Mesenchymal stem cell (in vitro differentiated cells and primary cell): ENCODE measurements around the gene IFT27.
"Not testable (repeated sequence)": the region's sequence is repeated elsewhere in the genome, so short reads cannot be mapped to it uniquely, and the experiment has no call there.

ENCODE experiments used
- DNase-seq: peaks from one replicate; pipeline ENCODE4 v3.0.0-alpha.2; 2013
- H2AFZ ChIP-seq: one replicate; pipeline ENCODE4 v1.6.1; 2013; ENCODE audit warnings: low read depth, mild to moderate bottlenecking, control low read depth, inconsistent platforms, low read length, moderate library complexity
- H2AK5ac ChIP-seq: 2 replicates; pipeline ENCODE4 v1.6.1; 2013; ENCODE audit warnings: low read length, moderate library complexity, mild to moderate bottlenecking, inconsistent platforms; ENCODE audit not compliant: severe bottlenecking
- H2BK120ac ChIP-seq: one replicate; pipeline ENCODE4 v1.6.1; 2013; ENCODE audit warnings: low read depth, mild to moderate bottlenecking, inconsistent platforms, low read length, moderate library complexity
- H2BK12ac ChIP-seq, 2 experiments: one replicate each; pipeline ENCODE4 v1.6.1; 2013; ENCODE audit warnings: inconsistent platforms in 2 of 2, low read length in 2 of 2, mild to moderate bottlenecking in 2 of 2, moderate library complexity in 2 of 2, control low read depth in 1 of 2
- H2BK15ac ChIP-seq: one replicate; pipeline ENCODE4 v1.6.1; 2013; ENCODE audit warnings: mild to moderate bottlenecking, low read depth, inconsistent platforms; ENCODE audit not compliant: poor library complexity, severe bottlenecking
- H2BK5ac ChIP-seq: 2 replicates; pipeline ENCODE4 v1.6.1; 2013; ENCODE audit warnings: low read depth, mild to moderate bottlenecking, low read length, control low read depth, inconsistent platforms; ENCODE audit not compliant: poor library complexity, severe bottlenecking
- H3K14ac ChIP-seq, 2 experiments: one replicate each; pipeline ENCODE4 v1.6.1; 2013; ENCODE audit warnings: inconsistent platforms in 2 of 2, low read length in 2 of 2, control low read depth in 1 of 2, mild to moderate bottlenecking in 1 of 2, moderate library complexity in 1 of 2
- H3K18ac ChIP-seq, 2 experiments: one replicate each; pipeline ENCODE4 v1.6.1; 2013; ENCODE audit warnings: inconsistent platforms in 2 of 2, low read length in 2 of 2, control low read depth in 1 of 2, low read depth in 1 of 2, mild to moderate bottlenecking in 1 of 2
- H3K23ac ChIP-seq, 2 experiments: one replicate each; pipeline ENCODE4 v1.6.1; 2013; ENCODE audit warnings: inconsistent platforms in 2 of 2, low read length in 2 of 2, mild to moderate bottlenecking in 2 of 2, moderate library complexity in 2 of 2, control low read depth in 1 of 2
- H3K27ac ChIP-seq: 2 replicates; pipeline ENCODE4 v1.5.1; 2013; ENCODE audit warnings: mild to moderate bottlenecking, moderate library complexity, low read length, control low read depth, inconsistent platforms; ENCODE audit not compliant: poor library complexity, severe bottlenecking
- H3K27me3 ChIP-seq, 2 experiments: 2 replicates each; pipeline versions ENCODE4 v1.6.1 to v1.7.0; 2013; ENCODE audit warnings: low read length in 2 of 2, mild to moderate bottlenecking in 2 of 2, moderate library complexity in 2 of 2, control low read depth in 1 of 2, inconsistent platforms in 1 of 2; ENCODE audit not compliant: control insufficient read depth in 1 of 2, insufficient read depth in 1 of 2
- H3K36me3 ChIP-seq, 2 experiments: 2 replicates each; pipeline versions ENCODE4 v1.6.1 to v1.7.0; 2013; ENCODE audit warnings: low read length in 2 of 2, control low read depth in 1 of 2, inconsistent platforms in 1 of 2, low read depth in 1 of 2, mild to moderate bottlenecking in 1 of 2; ENCODE audit not compliant: insufficient read depth in 2 of 2, control insufficient read depth in 1 of 2
- H3K4ac ChIP-seq, 2 experiments: one replicate each; pipeline ENCODE4 v1.6.1; 2013; ENCODE audit warnings: inconsistent platforms in 2 of 2, low read length in 2 of 2, mild to moderate bottlenecking in 2 of 2, moderate library complexity in 2 of 2, control low read depth in 1 of 2, low read depth in 1 of 2
- H3K4me1 ChIP-seq: 2 replicates; pipeline ENCODE4 v1.6.1; 2013; ENCODE audit warnings: low read depth, low read length, control low read depth; ENCODE audit not compliant: control insufficient read depth, insufficient read depth
- H3K4me2 ChIP-seq: 2 replicates; pipeline ENCODE4 v1.6.1; 2013; ENCODE audit warnings: low read length, mild to moderate bottlenecking, inconsistent platforms; ENCODE audit not compliant: poor library complexity, severe bottlenecking
- H3K4me3 ChIP-seq, 2 experiments: 2 replicates each; pipeline versions ENCODE4 v1.5.1 to v1.7.0; 2013; ENCODE audit warnings: low read length in 2 of 2, mild to moderate bottlenecking in 2 of 2, control low read depth in 1 of 2, low read depth in 1 of 2; ENCODE audit not compliant: insufficient read depth in 1 of 2
- H3K79me1 ChIP-seq: replicated peaks from 2 replicates; pipeline ENCODE4 v1.6.1; 2013; ENCODE audit warnings: mild to moderate bottlenecking, control low read depth, low read length, inconsistent platforms; ENCODE audit not compliant: poor library complexity, severe bottlenecking
- H3K9ac ChIP-seq: 2 replicates; pipeline ENCODE4 v1.7.0; 2013; ENCODE audit warnings: mild to moderate bottlenecking, low read length, moderate library complexity
- H3K9me3 ChIP-seq: 2 replicates; pipeline ENCODE4 v1.7.0; 2013; ENCODE audit warnings: mild to moderate bottlenecking, low read length; ENCODE audit not compliant: control insufficient read depth
- H4K8ac ChIP-seq: one replicate; pipeline ENCODE4 v1.6.1; 2013; ENCODE audit warnings: inconsistent platforms, mild to moderate bottlenecking, low read length, moderate library complexity
- H4K91ac ChIP-seq: one replicate; pipeline ENCODE4 v1.6.1; 2013; ENCODE audit warnings: mild to moderate bottlenecking, low read length, inconsistent platforms
- WGBS: methylation state at CpG from one replicate; pipeline ENCODE4 v1.1.7; 2013; ENCODE audit warnings: mixed read lengths; 5-methylcytosine and 5-hydroxymethylcytosine counted together

Gene IFT27

GRCh38 chr22:36733271-36733670, 42.6 kb downstream of the IFT27 start:
- H3K79me1 ChIP-seq, result no peaks in the 10 kb centered on the region
- H3K18ac ChIP-seq, result no peak overlapping the region
- H3K14ac ChIP-seq, result no peak overlapping the region
- no peaks in the 10 kb centered on the region for H3K4me1 ChIP-seq
- 74% methylated on average over 3 of the region's 3 CpGs for WGBS
- no peak overlapping the region for H2BK12ac ChIP-seq
- no peak overlapping the region for H3K4me2 ChIP-seq
- DNase-seq, result no peak
- no peak overlapping the region for H3K9ac ChIP-seq
- H3K9me3 ChIP-seq, result no peaks in the 10 kb centered on the region
- H4K8ac ChIP-seq, result no peak overlapping the region
- H2BK120ac ChIP-seq, result no peak overlapping the region
- H3K27me3 ChIP-seq, result peaks cover 18 to 74% of the 10 kb centered on the region in 2 experiments
- no peak overlapping the region for H2BK15ac ChIP-seq
- no peak overlapping the region for H2AFZ ChIP-seq
- H3K27ac ChIP-seq, result no peak overlapping the region
- H2AK5ac ChIP-seq, result no peak overlapping the region
- H3K36me3 ChIP-seq, result no peaks in the 10 kb centered on the region
- no peak overlapping the region for H3K4ac ChIP-seq
- H3K4me3 ChIP-seq, result no peak overlapping the region
- H4K91ac ChIP-seq, result no peak overlapping the region
- H2BK5ac ChIP-seq, result no peak overlapping the region
- no peak overlapping the region for H3K23ac ChIP-seq

DNA sequence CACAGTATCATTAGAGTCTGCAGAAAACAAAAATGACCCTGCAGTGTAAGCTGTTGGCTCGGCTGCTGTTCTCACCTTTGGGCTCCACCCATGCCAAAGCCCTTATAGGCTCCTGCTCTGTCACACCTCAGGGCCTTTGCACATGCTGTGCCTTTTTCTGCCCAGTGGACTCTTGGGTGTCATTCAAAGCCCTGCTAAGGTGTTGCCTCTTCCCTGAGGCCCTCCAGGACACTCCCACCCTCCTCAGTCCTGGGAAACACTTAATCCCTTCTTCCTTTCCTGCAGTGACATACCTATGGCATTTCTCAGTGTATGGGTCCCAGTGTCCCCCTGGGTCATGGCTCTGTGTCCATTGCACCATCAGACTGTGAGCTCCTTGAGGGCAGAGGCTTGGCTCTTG, 43.3 kb downstream of the IFT27 start:
- H3K9ac ChIP-seq, result no peak overlapping the region
- H2BK12ac ChIP-seq, result no peak overlapping the region
- no peak overlapping the region for H2BK120ac ChIP-seq
- no peaks in the 10 kb centered on the region for H3K4me1 ChIP-seq
- H3K79me1 ChIP-seq, result no peaks in the 10 kb centered on the region
- H3K4me2 ChIP-seq, result no peak overlapping the region
- no peak overlapping the region for H2BK5ac ChIP-seq
- H3K27me3 ChIP-seq, result peaks cover 12 to 73% of the 10 kb centered on the region in 2 experiments
- WGBS, result 53% methylated on average over 1 of the region's 1 CpG
- H3K9me3 ChIP-seq, result no peaks in the 10 kb centered on the region
- DNase-seq, result no peak
- no peaks in the 10 kb centered on the region for H3K36me3 ChIP-seq
- no peak overlapping the region for H4K91ac ChIP-seq
- H3K18ac ChIP-seq, result no peak overlapping the region
- no peak overlapping the region for H4K8ac ChIP-seq
- no peak overlapping the region for H3K4me3 ChIP-seq
- no peak overlapping the region for H3K23ac ChIP-seq
- H2AFZ ChIP-seq, result no peak overlapping the region
- H2BK15ac ChIP-seq, result no peak overlapping the region
- no peak overlapping the region for H3K14ac ChIP-seq
- no peak overlapping the region for H2AK5ac ChIP-seq
- H3K4ac ChIP-seq, result no peak overlapping the region
- no peak overlapping the region for H3K27ac ChIP-seq

GRCh38 chr22:36731916-36732315, 44.0 kb downstream of the IFT27 start:
- H3K4me1 ChIP-seq, result no peaks in the 10 kb centered on the region
- no peak overlapping the region for H3K4me3 ChIP-seq
- no peak for DNase-seq
- no peaks in the 10 kb centered on the region for H3K79me1 ChIP-seq
- no peak overlapping the region for H2AK5ac ChIP-seq
- H3K23ac ChIP-seq, result no peak overlapping the region
- no peak overlapping the region for H2BK12ac ChIP-seq
- H3K4me2 ChIP-seq, result no peak overlapping the region
- H2BK120ac ChIP-seq, result no peak overlapping the region
- H2BK15ac ChIP-seq, result no peak overlapping the region
- H3K27me3 ChIP-seq, result peaks cover 9 to 71% of the 10 kb centered on the region in 2 experiments
- no peak overlapping the region for H3K18ac ChIP-seq
- WGBS, result 86% methylated on average over 5 of the region's 5 CpGs
- no peaks in the 10 kb centered on the region for H3K36me3 ChIP-seq
- no peak overlapping the region for H3K9ac ChIP-seq
- no peak overlapping the region for H4K8ac ChIP-seq
- no peak overlapping the region for H3K14ac ChIP-seq
- no peak overlapping the region for H3K4ac ChIP-seq
- no peak overlapping the region for H2BK5ac ChIP-seq
- H4K91ac ChIP-seq, result no peak overlapping the region
- no peak overlapping the region for H2AFZ ChIP-seq
- H3K27ac ChIP-seq, result no peak overlapping the region
- no peaks in the 10 kb centered on the region for H3K9me3 ChIP-seq

GRCh38 chr22:36731321-36731720, 44.6 kb downstream of the IFT27 start:
- not testable (repeated sequence) for H2BK120ac ChIP-seq
- WGBS, result 86% methylated on average over 6 of the region's 6 CpGs

More at GRCh38 chr22:36731321-36731720, 44.6 kb downstream of the IFT27 start:
- not testable (repeated sequence) for H2BK5ac ChIP-seq, H4K91ac ChIP-seq, H3K18ac ChIP-seq, H3K4me1 ChIP-seq, H3K9me3 ChIP-seq, H3K36me3 ChIP-seq, H2BK15ac ChIP-seq, H3K23ac ChIP-seq, H3K14ac ChIP-seq, H3K79me1 ChIP-seq, H3K4me2 ChIP-seq, H3K4me3 ChIP-seq, H2BK12ac ChIP-seq, H2AFZ ChIP-seq, H3K4ac ChIP-seq, H3K9ac ChIP-seq, H3K27ac ChIP-seq, H4K8ac ChIP-seq, DNase-seq, H2AK5ac ChIP-seq
- peaks cover 5 to 68% of the 10 kb centered on the region in 2 experiments for H3K27me3 ChIP-seq
